ENCODE measurements around the gene TGFBR3. TPM values are rescaled to one million over a fixed set of nuclear protein-coding genes. Genes with fewer than 3 reads are reported as not detected.

Gene TGFBR3
- total RNA-seq, 1 experiment from 2014 or later: 2.3 TPM

DNA sequence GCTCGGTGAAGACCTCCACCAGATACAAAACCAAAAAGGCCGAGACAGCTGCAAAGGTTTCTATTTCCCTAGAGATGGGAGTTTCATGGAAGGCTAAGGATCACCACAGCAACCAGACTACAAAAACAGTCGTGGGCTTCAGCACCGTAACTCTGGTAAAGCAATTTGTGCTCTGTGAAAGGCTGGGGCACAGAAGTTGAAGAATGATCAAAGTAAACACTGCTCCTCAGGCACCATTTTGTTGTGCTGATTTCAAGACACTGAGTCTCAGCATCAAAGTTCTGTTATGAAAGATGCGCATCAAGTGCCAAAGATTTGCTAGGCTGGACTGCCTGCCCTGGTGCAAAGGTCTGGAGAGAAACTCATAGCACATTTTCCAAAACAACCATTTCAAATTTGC is 116.2 kb downstream of the TGFBR3 start:
- H3K27me3 ChIP-seq (ENCODE audit: control insufficient read depth, insufficient read depth, low read length): no peaks in the 10 kb centered on the region
- no peak overlapping the region for H3K4me3 ChIP-seq (ENCODE audit: insufficient read depth, low read depth, low read length)
- DNase-seq: no peak
- no peaks in the 10 kb centered on the region for H3K36me3 ChIP-seq (replicated peaks; ENCODE audit: control insufficient read depth, insufficient read depth, low read length)

DNA sequence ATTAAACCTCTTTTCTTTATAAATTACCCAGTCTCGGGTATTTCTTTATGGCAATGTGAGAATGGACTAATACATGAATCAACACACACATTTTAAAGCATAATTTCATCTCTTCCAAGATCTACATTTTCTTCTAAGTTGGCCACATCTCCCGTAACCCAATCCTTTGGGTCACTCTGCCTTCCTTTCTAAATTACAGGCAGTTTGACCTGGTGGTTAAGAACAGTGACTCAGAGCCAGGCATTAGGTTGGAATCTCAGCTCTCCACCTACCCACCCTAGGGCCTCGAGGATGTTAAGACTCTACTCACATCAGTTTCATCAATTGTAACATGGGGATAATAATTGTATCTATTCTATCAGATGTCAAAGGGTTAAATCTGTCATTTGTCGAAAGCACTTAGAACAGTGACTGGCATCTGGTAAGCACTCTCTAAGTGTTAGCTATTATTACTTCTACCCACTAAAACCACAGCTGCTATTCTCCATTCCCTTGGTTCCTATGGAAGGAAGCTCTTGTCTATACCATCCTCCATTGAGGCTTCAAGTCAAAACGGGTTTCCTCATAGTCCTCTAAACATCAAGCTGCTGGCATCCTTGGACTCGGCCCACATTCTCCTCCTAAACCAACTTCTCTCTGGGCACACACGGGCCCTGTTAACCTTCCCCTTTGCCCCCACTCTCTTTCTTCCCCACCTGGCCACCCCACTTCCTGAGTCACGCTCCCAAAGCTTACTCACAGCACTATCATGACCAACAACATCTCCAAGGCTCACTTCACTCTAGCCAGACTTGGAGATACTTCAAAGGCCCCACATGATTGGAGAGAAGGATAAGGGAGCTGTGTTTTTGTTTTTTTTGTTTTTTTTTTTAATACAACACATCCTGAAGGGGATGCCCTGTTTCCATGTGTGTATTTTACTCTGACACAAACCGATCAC is 116.9 kb downstream of the TGFBR3 start:
- DNase-seq: no peak
- Histone ChIP-seq H3K27me3 (ENCODE audit: control insufficient read depth, insufficient read depth, low read length) (no peaks in the 10 kb centered on the region), H3K36me3 (replicated peaks; ENCODE audit: control insufficient read depth, insufficient read depth, low read length) (no peaks in the 10 kb centered on the region), H3K4me3 (ENCODE audit: insufficient read depth, low read depth, low read length) (no peak overlapping the region)

DNA sequence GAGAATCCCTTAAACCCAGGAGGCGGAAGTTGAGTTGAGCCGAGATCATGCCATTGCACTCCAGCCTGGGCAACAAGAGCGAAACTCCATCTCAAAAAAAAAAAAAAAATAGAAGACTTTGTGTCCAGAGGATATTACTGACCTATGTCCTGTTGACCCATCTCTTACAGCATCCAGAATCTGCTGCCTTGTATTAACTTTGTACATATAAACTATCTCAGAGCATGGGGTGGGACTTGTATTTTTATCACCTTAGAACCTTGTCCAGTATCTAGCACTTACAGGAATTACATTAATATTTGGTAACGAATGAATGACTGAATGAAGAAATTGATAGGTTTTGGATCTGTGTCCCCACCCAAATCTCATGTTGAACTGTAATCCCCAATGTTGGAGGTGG is 117.8 kb downstream of the TGFBR3 start:
- DNase-seq: no peak
- Histone ChIP-seq H3K36me3 (replicated peaks; ENCODE audit: control insufficient read depth, insufficient read depth, low read length) (no peaks in the 10 kb centered on the region), H3K27me3 (ENCODE audit: control insufficient read depth, insufficient read depth, low read length) (no peaks in the 10 kb centered on the region), H3K4me3 (ENCODE audit: insufficient read depth, low read depth, low read length) (no peak overlapping the region)

DNA sequence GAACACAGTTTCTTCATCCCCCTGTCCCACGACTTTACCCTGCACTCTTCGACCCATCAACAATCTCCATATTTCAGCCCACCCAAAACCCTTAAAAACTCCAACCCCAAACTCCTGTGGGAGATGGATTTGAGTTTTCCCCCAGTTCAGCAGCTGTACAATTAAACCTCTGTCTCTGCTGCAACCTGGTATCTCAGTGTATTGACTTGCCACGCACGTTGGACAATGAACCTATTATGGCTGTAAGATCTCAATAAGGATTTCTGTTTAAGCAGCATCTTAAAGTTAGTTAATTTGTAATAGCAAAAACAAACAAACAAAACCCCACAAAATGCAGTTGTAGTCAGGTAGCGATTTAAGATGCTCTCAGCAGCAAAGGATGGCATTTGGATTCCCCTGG is 119.1 kb downstream of the TGFBR3 start:
- Histone ChIP-seq H3K36me3 (replicated peaks; ENCODE audit: control insufficient read depth, insufficient read depth, low read length) (no peaks in the 10 kb centered on the region), H3K27me3 (ENCODE audit: control insufficient read depth, insufficient read depth, low read length) (no peaks in the 10 kb centered on the region), H3K4me3 (ENCODE audit: insufficient read depth, low read depth, low read length) (no peak overlapping the region)
- no peak for DNase-seq

DNA sequence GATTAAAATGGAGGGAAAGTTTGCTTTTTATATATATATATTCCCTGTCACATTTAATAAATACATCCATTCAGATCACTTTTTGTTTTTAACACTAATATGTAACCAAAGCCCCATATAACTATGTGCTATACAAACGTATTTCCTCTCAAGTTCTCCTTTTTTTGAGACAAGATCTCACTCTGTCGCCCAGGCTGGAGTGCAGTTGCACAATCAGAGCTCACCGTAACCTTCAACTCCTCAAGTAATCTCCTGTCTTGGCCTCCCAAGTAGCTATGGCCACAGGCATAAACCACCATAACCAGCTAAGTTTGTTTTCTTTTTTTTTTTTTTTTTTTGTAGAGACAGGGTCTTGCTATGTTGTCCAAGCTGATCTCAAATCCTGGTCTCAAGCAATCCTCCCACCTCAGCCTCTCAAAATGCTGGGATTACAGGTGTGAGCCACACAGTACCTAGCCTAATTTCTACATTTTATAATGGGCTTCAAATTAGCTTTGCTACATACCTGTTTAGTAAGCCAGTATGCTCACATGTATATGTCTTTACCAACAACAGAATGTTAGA is 120.0 kb downstream of the TGFBR3 start:
- no peak overlapping the region for H3K4me3 ChIP-seq (ENCODE audit: insufficient read depth, low read depth, low read length)
- H3K36me3 ChIP-seq (replicated peaks; ENCODE audit: control insufficient read depth, insufficient read depth, low read length): no peaks in the 10 kb centered on the region
- DNase-seq: no peak

DNA sequence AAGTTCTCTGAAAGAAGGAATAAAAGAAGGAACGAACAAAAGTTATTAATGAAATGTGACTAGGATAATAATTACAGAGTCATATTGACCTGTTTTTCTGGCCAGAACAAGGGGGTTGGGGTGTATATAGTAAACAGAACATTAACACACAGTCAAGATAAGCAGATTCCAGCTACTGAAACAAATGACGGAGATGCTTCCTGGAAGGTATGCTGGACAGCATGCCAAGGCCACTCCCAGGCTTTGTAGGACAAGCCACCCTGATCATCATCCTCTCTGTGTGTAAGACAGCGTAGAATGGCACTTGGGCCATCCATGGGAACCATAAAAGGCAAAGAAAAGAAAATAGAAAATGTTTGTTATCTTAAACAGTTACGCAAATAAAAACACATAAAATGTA is 120.7 kb downstream of the TGFBR3 start:
- H3K36me3 ChIP-seq (replicated peaks; ENCODE audit: control insufficient read depth, insufficient read depth, low read length): no peaks in the 10 kb centered on the region
- DNase-seq: no peak
- no peak overlapping the region for H3K4me3 ChIP-seq (ENCODE audit: insufficient read depth, low read depth, low read length)
- no peaks in the 10 kb centered on the region for H3K27me3 ChIP-seq (ENCODE audit: control insufficient read depth, insufficient read depth, low read length)

More for the DNA sequence above, 120.0 kb downstream of the TGFBR3 start:
- no peaks in the 10 kb centered on the region for H3K27me3 ChIP-seq (ENCODE audit: control insufficient read depth, insufficient read depth, low read length)

DNA sequence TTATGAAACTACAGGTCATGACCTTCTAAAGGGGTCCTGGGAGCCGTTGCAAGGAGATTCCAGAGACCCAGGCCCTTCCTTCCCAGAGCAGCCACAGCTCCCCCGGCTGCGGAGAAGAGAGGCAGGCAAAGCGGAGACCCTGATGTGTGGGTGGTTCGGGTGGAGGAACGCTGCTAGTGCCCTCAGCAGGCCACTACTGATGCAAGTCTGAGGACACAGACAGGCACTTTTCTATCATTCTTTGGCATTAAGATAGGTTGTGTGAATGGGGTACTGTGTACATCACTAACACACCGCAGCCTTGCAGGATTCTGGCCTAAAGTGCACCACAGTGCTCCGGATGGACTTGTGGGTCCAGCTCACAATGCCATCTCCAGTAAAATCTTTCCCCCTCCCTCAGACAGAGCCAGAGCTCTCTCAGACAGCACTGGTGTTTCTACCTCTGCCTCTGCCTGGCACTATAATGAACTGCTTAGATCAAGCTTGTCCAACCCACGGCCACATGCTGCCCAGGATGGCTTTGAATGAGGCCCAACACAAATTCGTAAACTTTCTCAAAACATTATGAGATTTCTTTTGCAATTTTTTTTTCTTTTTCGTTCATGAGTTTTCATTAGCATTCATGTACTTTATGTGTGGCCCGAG is 121.4 kb downstream of the TGFBR3 start:
- Histone ChIP-seq H3K36me3 (replicated peaks; ENCODE audit: control insufficient read depth, insufficient read depth, low read length) (no peaks in the 10 kb centered on the region), H3K27me3 (ENCODE audit: control insufficient read depth, insufficient read depth, low read length) (no peaks in the 10 kb centered on the region), H3K4me3 (ENCODE audit: insufficient read depth, low read depth, low read length) (no peak overlapping the region)
- peak; percentile 56 for DNase-seq

DNA sequence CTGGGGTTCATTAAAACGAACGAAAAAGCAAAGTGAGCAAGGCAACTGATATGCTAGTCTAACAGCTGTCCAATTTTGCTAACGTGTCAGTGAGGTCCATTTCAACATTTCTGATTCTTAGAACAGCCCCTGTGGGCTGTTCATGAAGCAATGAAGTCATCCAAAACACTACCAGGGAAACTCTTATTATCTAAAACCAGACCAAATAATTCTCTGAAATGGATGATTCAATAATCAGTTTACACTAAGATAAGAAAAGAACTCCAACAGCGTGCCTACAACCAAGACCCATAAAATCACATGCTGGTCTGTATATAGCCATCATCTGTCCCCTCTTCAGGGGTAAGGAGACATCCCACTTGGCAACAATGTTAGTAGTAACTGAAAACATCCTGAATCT is 122.7 kb downstream of the TGFBR3 start:
- H3K36me3 ChIP-seq (replicated peaks; ENCODE audit: control insufficient read depth, insufficient read depth, low read length): no peaks in the 10 kb centered on the region
- H3K27me3 ChIP-seq (ENCODE audit: control insufficient read depth, insufficient read depth, low read length): no peaks in the 10 kb centered on the region
- no peak for DNase-seq
- H3K4me3 ChIP-seq (ENCODE audit: insufficient read depth, low read depth, low read length): no peak overlapping the region

DNA sequence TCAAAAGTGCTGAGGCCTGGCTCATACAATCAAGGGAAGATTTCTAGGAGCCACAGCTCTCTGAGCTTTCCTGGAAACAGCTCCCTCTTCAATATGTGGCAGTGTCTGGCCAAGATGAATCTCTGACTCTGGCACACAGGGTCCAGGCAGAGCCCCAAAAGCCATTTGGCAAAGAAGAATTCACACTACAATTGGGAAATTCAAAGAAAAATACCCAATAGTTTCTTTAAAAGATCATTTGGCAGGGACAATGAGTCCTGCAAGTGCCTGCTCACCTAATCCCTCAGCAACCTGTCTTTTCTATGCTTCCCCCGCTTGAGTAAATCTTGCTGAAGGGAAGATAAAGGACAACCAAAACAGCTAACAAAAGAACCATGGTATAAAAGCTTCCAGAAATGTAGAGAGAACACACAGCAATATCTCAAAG is 124.6 kb downstream of the TGFBR3 start:
- Histone ChIP-seq H3K27me3 (ENCODE audit: control insufficient read depth, insufficient read depth, low read length) (no peaks in the 10 kb centered on the region), H3K4me3 (ENCODE audit: insufficient read depth, low read depth, low read length) (no peak overlapping the region), H3K36me3 (replicated peaks; ENCODE audit: control insufficient read depth, insufficient read depth, low read length) (no peaks in the 10 kb centered on the region)
- DNase-seq: no peak

DNA sequence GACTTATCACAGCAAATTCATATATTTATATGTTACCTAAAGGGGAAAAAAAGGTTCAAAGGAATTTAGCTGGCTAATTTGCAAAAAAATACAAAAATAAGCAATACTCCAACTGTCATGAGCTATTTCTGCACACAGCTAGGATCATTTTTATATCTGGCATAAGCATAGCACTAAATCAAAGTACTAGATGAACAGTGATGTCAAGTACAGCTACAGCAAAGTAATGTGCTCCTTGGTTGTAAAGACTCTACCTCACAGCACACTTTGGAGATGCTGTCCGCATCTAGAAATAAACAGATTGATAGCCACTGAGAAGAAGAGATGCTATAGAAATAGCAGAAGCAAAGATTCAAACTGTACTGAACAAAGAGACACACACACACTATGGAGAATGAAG is 125.4 kb downstream of the TGFBR3 start:
- no peak for DNase-seq
- no peaks in the 10 kb centered on the region for H3K36me3 ChIP-seq (replicated peaks; ENCODE audit: control insufficient read depth, insufficient read depth, low read length)
- H3K4me3 ChIP-seq (ENCODE audit: insufficient read depth, low read depth, low read length): no peak overlapping the region
- no peaks in the 10 kb centered on the region for H3K27me3 ChIP-seq (ENCODE audit: control insufficient read depth, insufficient read depth, low read length)

DNA sequence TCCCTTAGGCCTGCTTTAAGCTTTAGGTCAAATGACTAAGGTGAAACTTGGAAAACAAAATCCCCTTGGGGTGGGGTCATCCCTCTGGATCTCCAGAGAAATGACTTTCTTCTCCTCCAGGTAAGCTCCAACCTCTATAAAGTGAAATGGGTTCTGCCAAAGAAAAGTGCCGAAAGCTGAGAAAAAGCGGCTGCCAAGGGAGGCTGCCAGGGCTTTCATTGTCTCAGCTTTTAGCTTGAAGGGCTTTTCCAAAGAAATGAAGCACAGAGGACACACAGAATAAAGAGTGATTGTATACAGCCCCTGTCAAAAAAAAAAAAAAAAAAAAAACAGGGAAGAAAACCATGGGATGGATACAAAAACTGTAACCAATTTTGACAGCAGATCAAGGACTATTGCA is 126.9 kb downstream of the TGFBR3 start:
- Histone ChIP-seq H3K36me3 (replicated peaks; ENCODE audit: control insufficient read depth, insufficient read depth, low read length) (no peaks in the 10 kb centered on the region), H3K4me3 (ENCODE audit: insufficient read depth, low read depth, low read length) (no peak overlapping the region), H3K27me3 (ENCODE audit: control insufficient read depth, insufficient read depth, low read length) (no peaks in the 10 kb centered on the region)
- no peak for DNase-seq

DNA sequence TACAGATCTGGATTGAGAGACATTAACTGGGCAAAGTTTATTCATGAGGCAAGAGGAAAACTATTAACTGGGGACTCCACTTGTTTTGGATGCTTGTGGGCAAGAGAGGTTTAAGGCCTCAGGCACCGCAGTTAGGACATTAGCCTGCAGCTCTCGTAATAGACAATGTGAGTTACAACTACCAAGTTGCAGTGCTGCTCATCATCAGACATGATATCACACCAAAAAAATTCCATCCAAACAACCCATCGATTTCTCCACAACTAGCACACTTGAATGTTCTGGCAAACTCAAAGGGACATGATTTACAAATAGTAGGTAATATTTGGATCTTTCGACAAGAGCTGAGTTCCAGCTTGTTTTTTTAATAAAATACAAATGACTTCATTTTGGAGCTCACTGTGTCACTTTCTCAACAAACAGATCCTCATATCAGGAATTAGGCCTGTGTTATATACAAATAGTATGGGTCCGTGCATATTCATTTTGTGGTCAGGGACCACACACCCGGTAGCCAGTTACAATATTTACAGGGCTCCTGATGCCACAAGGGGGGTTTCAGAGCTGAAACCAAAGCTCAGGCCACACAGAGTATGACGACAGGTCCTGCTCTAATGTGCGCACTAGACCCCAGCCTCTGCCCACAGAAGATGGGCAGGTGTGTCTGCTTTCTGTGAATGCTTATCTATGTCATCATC is 128.0 kb downstream of the TGFBR3 start:
- H3K36me3 ChIP-seq (replicated peaks; ENCODE audit: control insufficient read depth, insufficient read depth, low read length): no peaks in the 10 kb centered on the region
- H3K4me3 ChIP-seq (ENCODE audit: insufficient read depth, low read depth, low read length): no peak overlapping the region
- no peaks in the 10 kb centered on the region for H3K27me3 ChIP-seq (ENCODE audit: control insufficient read depth, insufficient read depth, low read length)
- DNase-seq: no peak

DNA sequence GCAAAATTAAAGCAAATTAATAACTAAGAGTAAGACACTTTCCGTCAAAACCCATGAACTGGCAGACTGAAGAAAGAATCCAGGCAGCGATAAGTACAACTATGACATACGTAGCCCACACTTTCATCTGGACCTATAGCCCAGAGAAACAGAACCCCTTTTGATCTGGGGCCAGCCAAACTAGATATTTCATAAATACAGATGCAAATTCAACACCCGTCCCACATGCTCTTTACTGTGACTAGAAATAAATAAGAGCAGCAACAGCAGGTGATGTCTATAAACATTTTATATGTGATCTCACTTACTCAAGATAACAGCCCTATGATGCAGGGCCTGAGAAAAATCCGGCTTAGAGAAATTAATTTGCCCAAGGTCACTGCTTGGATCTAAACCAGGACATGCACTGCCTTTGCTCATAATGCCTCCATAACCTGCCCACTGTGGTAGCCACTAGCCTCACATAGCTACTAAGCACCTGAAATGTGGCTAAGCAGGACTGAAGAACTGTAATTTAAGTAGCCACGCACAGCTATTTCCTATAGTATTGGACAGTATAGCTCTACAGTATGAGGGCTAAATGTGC is 130.2 kb downstream of the TGFBR3 start:
- DNase-seq: no peak
- H3K4me3 ChIP-seq (ENCODE audit: insufficient read depth, low read depth, low read length): no peak overlapping the region
- H3K27me3 ChIP-seq (ENCODE audit: control insufficient read depth, insufficient read depth, low read length): no peaks in the 10 kb centered on the region
- H3K36me3 ChIP-seq (replicated peaks; ENCODE audit: control insufficient read depth, insufficient read depth, low read length): no peaks in the 10 kb centered on the region

DNA sequence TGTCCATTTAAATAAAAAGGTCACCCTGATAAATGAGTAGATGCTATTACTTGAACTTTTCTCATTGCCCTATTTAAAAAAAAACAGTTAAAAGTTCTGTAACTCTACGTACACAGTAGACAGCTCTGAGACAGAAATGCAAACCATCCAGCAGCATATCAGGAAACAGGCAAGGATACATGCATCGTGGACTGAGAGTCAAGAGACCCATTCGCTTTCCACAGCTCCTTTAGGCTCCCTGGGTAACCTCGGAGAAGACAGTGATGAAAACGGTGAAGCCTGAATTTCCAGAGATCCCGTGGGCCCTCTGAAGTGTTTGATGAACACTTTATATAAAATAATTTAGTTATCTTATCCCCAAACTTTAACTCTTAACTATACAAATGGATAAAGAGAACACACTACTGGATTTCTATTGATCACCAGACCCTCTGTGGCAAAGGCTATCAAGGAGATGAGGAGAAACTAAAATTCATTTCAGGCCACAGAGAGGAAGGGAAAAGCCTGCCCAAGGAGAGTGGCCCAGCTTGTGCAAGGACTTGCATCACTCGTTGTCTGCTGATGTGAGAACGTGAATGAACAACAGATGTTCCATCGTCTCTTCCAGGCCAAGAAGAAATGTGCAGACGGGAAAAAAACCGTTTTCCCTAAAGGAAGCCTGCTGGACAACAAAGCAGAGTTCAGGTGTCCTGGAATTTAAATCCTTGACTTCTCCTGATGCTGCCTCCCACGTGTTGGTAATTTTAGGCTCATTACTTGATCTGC is 131.0 kb downstream of the TGFBR3 start:
- Histone ChIP-seq H3K4me3 (ENCODE audit: insufficient read depth, low read depth, low read length) (no peak overlapping the region), H3K36me3 (replicated peaks; ENCODE audit: control insufficient read depth, insufficient read depth, low read length) (no peaks in the 10 kb centered on the region)
- no peak for DNase-seq

More for the DNA sequence above, 131.0 kb downstream of the TGFBR3 start:
- H3K27me3 ChIP-seq (ENCODE audit: control insufficient read depth, insufficient read depth, low read length): no peaks in the 10 kb centered on the region
